T-cell (primary cell): ENCODE measurements around the gene MAP4. TPM values are rescaled to one million over a fixed set of nuclear protein-coding genes. Genes with fewer than 3 reads are reported as not detected.

Source experiments
- ATAC-seq, 4 experiments: fragments of 200-7000 bp in 3 of 4; fragments of 150-1000 bp in 1 of 4; cut with Tn5 transposase; replicated peaks in 1 of 4; 1 replicate in 3 of 4; 2 replicates in 1 of 4; pipeline ENCODE4 v1.10.0; 2021; ENCODE audit warnings: moderate library complexity in 3 of 4, mild to moderate bottlenecking in 2 of 4, moderate number of reproducible peaks in 1 of 4
- CTCF ChIA-PET, 2 donors: fragments of 300-600 bp; sonication (Branson Sonifier 250); formaldehyde crosslinking; loops; one replicate each; lab custom pipeline; 2022; ENCODE audit warnings: antibody characterized with exemption in 2 of 2; lab: Charles Lee
- POLR2A ChIA-PET, 2 donors: fragments of 300-600 bp; sonication (Branson Sonifier 250); formaldehyde crosslinking; loops; one replicate each; lab custom pipeline; 2022; ENCODE audit warnings: antibody characterized with exemption in 2 of 2; lab: Charles Lee
- DNase-seq, 35 experiments: peaks; one replicate each; pipeline versions ENCODE4 v3.0.0 to v3.0.0-alpha.2; 2013 to 2023
- H3K27ac ChIP-seq: one replicate; pipeline ENCODE4 v1.5.1; 2013; ENCODE audit warnings: low read length
- H3K27me3 ChIP-seq, 2 experiments: replicated peaks in 1 of 2; 1 replicate in 1 of 2; 2 replicates in 1 of 2; pipeline versions ENCODE4 v1.6.1 to v1.7.0; 2013; ENCODE audit warnings: low read length in 1 of 2, mixed read lengths in 1 of 2; ENCODE audit not compliant: control insufficient read depth in 2 of 2, insufficient read depth in 2 of 2; ENCODE audit errors: extremely low read depth in 1 of 2
- H3K36me3 ChIP-seq, 2 donors: 1 replicate in 1 of 2; 2 replicates in 1 of 2; pipeline versions ENCODE4 v1.6.1 to v1.7.0; 2013; ENCODE audit warnings: low read length in 1 of 2; ENCODE audit not compliant: control insufficient read depth in 2 of 2, insufficient read depth in 1 of 2; ENCODE audit errors: extremely low read depth in 1 of 2
- H3K4me1 ChIP-seq, 2 experiments: 1 replicate in 1 of 2; 2 replicates in 1 of 2; pipeline versions ENCODE4 v1.6.1 to v1.7.0; 2013; ENCODE audit warnings: low read length in 2 of 2, mixed read lengths in 1 of 2; ENCODE audit not compliant: insufficient read depth in 2 of 2, control insufficient read depth in 1 of 2; ENCODE audit errors: extremely low read depth in 1 of 2
- H3K4me3 ChIP-seq, 2 donors: 1 replicate in 1 of 2; 2 replicates in 1 of 2; pipeline versions ENCODE4 v1.5.1 to v1.7.0; 2013; ENCODE audit warnings: mild to moderate bottlenecking in 2 of 2, low read length in 1 of 2, moderate library complexity in 1 of 2; ENCODE audit not compliant: control insufficient read depth in 1 of 2; ENCODE audit errors: extremely low read depth in 1 of 2
- H3K9me3 ChIP-seq: 2 replicates; pipeline ENCODE4 v1.7.0; 2013
- H3K27ac Mint-ChIP-seq, 2 donors: one replicate each; pipeline ENCODE4 v1.8.0; 2020 to 2021; ENCODE audit warnings: mild to moderate bottlenecking in 2 of 2, mixed read lengths in 2 of 2
- H3K27me3 Mint-ChIP-seq, 2 donors: one replicate each; pipeline ENCODE4 v1.8.0; 2021 to 2022; ENCODE audit warnings: mixed read lengths in 2 of 2
- H3K36me3 Mint-ChIP-seq: one replicate; pipeline ENCODE4 v1.8.0; 2021; ENCODE audit warnings: mixed read lengths
- H3K4me1 Mint-ChIP-seq, 3 donors: one replicate each; pipeline ENCODE4 v1.8.0; 2020 to 2022; ENCODE audit warnings: mixed read lengths in 3 of 3, mild to moderate bottlenecking in 1 of 3
- H3K4me3 Mint-ChIP-seq, 3 donors: one replicate each; pipeline ENCODE4 v1.8.0; 2020 to 2022; ENCODE audit warnings: mild to moderate bottlenecking in 3 of 3, mixed read lengths in 3 of 3, moderate library complexity in 3 of 3
- H3K9me3 Mint-ChIP-seq, 3 donors: one replicate each; pipeline ENCODE4 v1.8.0; 2020 to 2022; ENCODE audit warnings: mixed read lengths in 3 of 3
- WGBS: methylation state at CpG from one replicate; pipeline ENCODE4 v1.1.5; 2013; ENCODE audit warnings: missing lambda C conversion rate; ENCODE audit not compliant: insufficient coverage; 5-methylcytosine and 5-hydroxymethylcytosine counted together
- total RNA-seq, 35 experiments: library from RNA in 6 of 35; stranded (reverse) in 6 of 35; fragments of 120-200 nt in 1 of 35; gene quantifications; one replicate each; pipeline versions ENCODE4 v1.2.1 to v1.2.4 and lab custom pipeline; 2013 to 2026

Gene MAP4
- total RNA-seq, 5 donors from 2014 or later (not counting 1 experiment from before 2014, with no cell fraction given), result 60.7 to 85.1 (median 76.7) TPM

DNA sequence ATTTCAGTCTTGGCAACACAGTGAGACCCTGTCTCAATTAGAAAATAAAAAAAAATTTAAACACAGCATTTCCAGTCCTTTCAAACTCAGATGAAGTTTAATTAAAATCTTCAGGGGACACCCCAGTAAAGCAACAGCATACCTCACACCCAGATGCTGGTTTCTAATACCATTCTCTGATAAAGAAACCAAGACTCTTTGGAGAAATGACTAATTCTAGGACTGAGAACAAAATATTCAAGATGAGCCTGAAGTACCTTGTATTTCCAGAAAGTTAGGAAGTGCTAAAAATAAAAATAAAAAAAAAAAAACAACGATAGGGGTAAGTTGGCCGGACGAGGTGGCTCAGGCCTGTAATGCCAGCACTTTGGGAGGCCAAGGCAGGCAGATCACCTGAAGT, 14.0 kb upstream of the MAP4 start:
- ChIA-PET CTCF (interaction anchor here in 1 of 2 donors (0.7 kb wide), 1 partner anchor 421 kb away, joined by 5 read pairs; no protein-coding TSS in a partner anchor), POLR2A (no interaction called here)
- Histone ChIP-seq H3K4me1 (peaks cover 0 to 4% of the 10 kb centered on the region in 2 experiments), H3K4me3 (no peak overlapping the region), H3K27ac (no peak overlapping the region), H3K36me3 (no peaks in the 10 kb centered on the region), H3K9me3 (no peaks in the 10 kb centered on the region), H3K27me3 (no peaks in the 10 kb centered on the region)
- Mint-ChIP-seq H3K27ac (no peak overlapping the region), H3K4me1 (peaks cover 9 to 31% (median 17%) of the 10 kb centered on the region in 3 donors), H3K9me3 (no peaks in the 10 kb centered on the region), H3K27me3 (no peaks in the 10 kb centered on the region), H3K36me3 (peaks cover 2% of the 10 kb centered on the region), H3K4me3 (no peak overlapping the region)
- 90% methylated on average over 2 of the region's 3 CpGs for WGBS
- DNase-seq, result no peak
- ATAC-seq, result no peak

GRCh38 chr3:48026951-48027908, 11.0 kb upstream of the MAP4 start:
- DNase-seq, result no peak
- WGBS, result no CpG with 5 or more reads among the region's 10 CpGs
- ChIA-PET CTCF (no interaction called here), POLR2A (interaction anchor here in 1 of 2 donors (0.7 kb wide), 1 partner anchor 900 kb away, joined by 3 read pairs; no protein-coding TSS in a partner anchor)
- Histone ChIP-seq H3K27ac (no peak overlapping the region), H3K9me3 (no peaks in the 10 kb centered on the region), H3K4me3 (no peak overlapping the region), H3K36me3 (no peaks in the 10 kb centered on the region), H3K4me1 (no peaks in the 10 kb centered on the region), H3K27me3 (no peaks in the 10 kb centered on the region)
- H3K27me3 Mint-ChIP-seq, result no peaks in the 10 kb centered on the region
- H3K36me3 Mint-ChIP-seq, result peaks cover 2% of the 10 kb centered on the region
- peaks cover 15 to 21% (median 17%) of the 10 kb centered on the region in 3 donors for H3K4me1 Mint-ChIP-seq
- H3K9me3 Mint-ChIP-seq, result no peaks in the 10 kb centered on the region
- no peak overlapping the region for H3K4me3 Mint-ChIP-seq
- H3K27ac Mint-ChIP-seq, result no peak overlapping the region
- no peak for ATAC-seq

- Mint-ChIP-seq H3K27me3 (no peaks in the 10 kb centered on the region), H3K27ac (no peak overlapping the region), H3K4me1 (peaks cover 15 to 24% (median 15%) of the 10 kb centered on the region in 3 donors), H3K36me3 (peaks cover 7% of the 10 kb centered on the region), H3K4me3 (no peak overlapping the region), H3K9me3 (no peaks in the 10 kb centered on the region)
- ATAC-seq (no peak), DNase-seq (no peak)
- ChIA-PET CTCF (no interaction called here), POLR2A (no interaction called here)
- H3K27ac ChIP-seq, result no peak overlapping the region
- no peaks in the 10 kb centered on the region for H3K27me3 ChIP-seq
- H3K4me1 ChIP-seq, result no peaks in the 10 kb centered on the region
- H3K4me3 ChIP-seq, result no peak overlapping the region
- no CpG with 5 or more reads among the region's 2 CpGs for WGBS
- H3K36me3 ChIP-seq, result no peaks in the 10 kb centered on the region
- no peaks in the 10 kb centered on the region for H3K9me3 ChIP-seq
These were observed 9.9 kb upstream of the MAP4 start for GRCh38 chr3:48026098-48026497.

GRCh38 chr3:48024401-48024800, 8.2 kb upstream of the MAP4 start:
- CTCF ChIA-PET, result no interaction called here
- DNase-seq, result no peak
- no CpG with 5 or more reads among the region's 1 CpG for WGBS
- Mint-ChIP-seq H3K36me3 (peaks cover 7% of the 10 kb centered on the region), H3K9me3 (no peaks in the 10 kb centered on the region), H3K4me3 (no peak overlapping the region), H3K27ac (no peak overlapping the region), H3K4me1 (peaks cover 15 to 28% (median 15%) of the 10 kb centered on the region in 3 donors), H3K27me3 (no peaks in the 10 kb centered on the region)
- no peak for ATAC-seq
- H3K9me3 ChIP-seq, result no peaks in the 10 kb centered on the region
- no peak overlapping the region for H3K4me3 ChIP-seq
- peaks cover 0 to 3% of the 10 kb centered on the region in 2 experiments for H3K4me1 ChIP-seq
- H3K27me3 ChIP-seq, result no peaks in the 10 kb centered on the region
- H3K27ac ChIP-seq, result no peak overlapping the region
- no peaks in the 10 kb centered on the region for H3K36me3 ChIP-seq
- POLR2A ChIA-PET, result no interaction called here

DNA sequence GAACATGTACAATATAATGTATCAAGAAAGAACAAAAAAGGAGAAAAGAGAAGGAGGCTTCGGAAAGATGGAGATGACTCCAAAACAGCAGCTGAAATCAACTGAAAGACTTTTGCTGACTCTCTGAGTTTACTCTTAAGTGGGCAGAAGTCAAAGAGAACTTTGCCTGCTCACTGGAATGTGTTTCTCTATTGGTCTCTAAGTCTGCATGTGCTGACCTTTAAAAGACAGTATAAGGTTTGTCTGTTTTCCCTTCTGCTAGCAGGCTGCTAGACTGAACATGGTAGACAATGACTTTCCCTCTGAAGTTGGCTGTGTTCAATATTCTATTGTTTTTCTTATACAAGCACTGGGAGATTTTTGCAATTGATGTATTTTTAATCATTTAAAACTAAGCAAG, 7.2 kb upstream of the MAP4 start:
- no peak for ATAC-seq
- DNase-seq, result no peak
- Mint-ChIP-seq H3K27ac (no peak overlapping the region), H3K36me3 (peaks cover 7% of the 10 kb centered on the region), H3K4me3 (no peak overlapping the region), H3K9me3 (no peaks in the 10 kb centered on the region), H3K27me3 (no peaks in the 10 kb centered on the region), H3K4me1 (peaks cover 15 to 31% (median 17%) of the 10 kb centered on the region in 3 donors)
- Histone ChIP-seq H3K27me3 (no peaks in the 10 kb centered on the region), H3K4me3 (no peak overlapping the region), H3K27ac (no peak overlapping the region), H3K9me3 (no peaks in the 10 kb centered on the region), H3K4me1 (peaks cover 0 to 3% of the 10 kb centered on the region in 2 experiments), H3K36me3 (peaks cover 0 to 4% of the 10 kb centered on the region in 2 donors)
- CTCF ChIA-PET, result no interaction called here
- POLR2A ChIA-PET, result no interaction called here
- WGBS, result no CpG with 5 or more reads among the region's 1 CpG

- Mint-ChIP-seq H3K27ac (no peak overlapping the region), H3K9me3 (no peaks in the 10 kb centered on the region), H3K36me3 (peaks cover 7% of the 10 kb centered on the region), H3K4me1 (peaks cover 22 to 34% (median 26%) of the 10 kb centered on the region in 3 donors), H3K27me3 (no peaks in the 10 kb centered on the region), H3K4me3 (no peak overlapping the region)
- DNase-seq (no peak), ATAC-seq (no peak)
- peaks cover 0 to 4% of the 10 kb centered on the region in 2 donors for H3K36me3 ChIP-seq
- no CpG with 5 or more reads among the region's 4 CpGs for WGBS
- H3K9me3 ChIP-seq, result no peaks in the 10 kb centered on the region
- H3K4me3 ChIP-seq, result no peak overlapping the region
- no peaks in the 10 kb centered on the region for H3K27me3 ChIP-seq
- peaks cover 0 to 3% of the 10 kb centered on the region in 2 experiments for H3K4me1 ChIP-seq
- H3K27ac ChIP-seq, result no peak overlapping the region
- CTCF ChIA-PET, result no interaction called here
- POLR2A ChIA-PET, result no interaction called here
These were observed 6.0 kb upstream of the MAP4 start for GRCh38 chr3:48022178-48022577.
